Endothelial cell of umbilical vein (primary cell): ENCODE measurements around the gene PLEKHG5. TPM values are rescaled to one million over a fixed set of nuclear protein-coding genes. Genes with fewer than 3 reads are reported as not detected.

Experiments used
- BruUV-seq: library from RNA; stranded (reverse); fragments of 400-500 nt; replicated peaks from 2 replicates; lab custom pipeline; 2021; lab: Mats Ljungman, UMichigan
- CTCF ChIA-PET: fragments of 300-600, 350-600 bp; sonication (Branson Sonifier 250); formaldehyde crosslinking; loops from one replicate; lab custom pipeline; 2021; ENCODE audit warnings: antibody characterized with exemption, inconsistent platforms; lab: Charles Lee
- POLR2A ChIA-PET: fragments of 300-600, 350-600 bp; sonication (Branson Sonifier 250); formaldehyde crosslinking; loops from one replicate; lab custom pipeline; 2021; ENCODE audit warnings: antibody characterized with exemption, inconsistent platforms; lab: Charles Lee
- DNase-seq: peaks from one replicate; pipeline ENCODE4 v3.0.0-alpha.2; 2011; ENCODE audit warnings: low read depth, low spot score
- FAIRE-seq: peaks from 2 replicates; lab custom pipeline; 2011; peaks lifted over from hg19 to GRCh38; lab: Jason Lieb, UNC
- H2AFZ ChIP-seq: 2 replicates; pipeline ENCODE4 v1.6.0; 2012; ENCODE audit warnings: low read depth, low read length, control low read depth, inconsistent platforms
- H3K27ac ChIP-seq: 2 replicates; pipeline ENCODE4 v1.5.1; 2011; ENCODE audit warnings: low read depth, mild to moderate bottlenecking, control low read depth, low read length, moderate library complexity; ENCODE audit not compliant: insufficient read depth
- H3K27me3 ChIP-seq, 2 experiments: 2 replicates each; pipeline versions ENCODE4 v1.6.0 to v1.6.1; 2011; ENCODE audit warnings: low read length in 2 of 2, mixed read lengths in 1 of 2; ENCODE audit not compliant: control insufficient read depth in 2 of 2, insufficient read depth in 2 of 2
- H3K36me3 ChIP-seq, 2 experiments: 2 replicates in 1 of 2; 3 replicates in 1 of 2; pipeline ENCODE4 v1.5.1; 2011; ENCODE audit warnings: low read length in 2 of 2, mild to moderate bottlenecking in 1 of 2, moderate library complexity in 1 of 2; ENCODE audit not compliant: control insufficient read depth in 2 of 2, insufficient read depth in 2 of 2; ENCODE audit errors: extremely low read depth in 1 of 2
- H3K4me1 ChIP-seq: 3 replicates; pipeline ENCODE4 v1.5.1; 2011; ENCODE audit warnings: mild to moderate bottlenecking, low read length; ENCODE audit not compliant: control insufficient read depth, insufficient read depth; ENCODE audit errors: extremely low read depth
- H3K4me2 ChIP-seq: 2 replicates; pipeline ENCODE4 v1.6.1; 2011; ENCODE audit warnings: low read length, control low read depth, mixed read lengths; ENCODE audit not compliant: insufficient read depth
- H3K4me3 ChIP-seq, 3 experiments: fragments of 200-600 bp in 1 of 3; sonication (generic), shearing (Covaris generic) in 1 of 3; replicated peaks in 1 of 3; 2 replicates each; pipeline ENCODE4 v1.5.1; 2011 to 2016; ENCODE audit warnings: control low read depth in 3 of 3, low read length in 3 of 3, mild to moderate bottlenecking in 2 of 3, inconsistent platforms in 1 of 3, low read depth in 1 of 3, moderate library complexity in 1 of 3; ENCODE audit not compliant: insufficient read depth in 1 of 3
- H3K79me2 ChIP-seq: 2 replicates; pipeline ENCODE4 v1.6.0; 2012; ENCODE audit warnings: low read length, inconsistent platforms; ENCODE audit not compliant: control insufficient read depth, insufficient read depth
- H3K9ac ChIP-seq: replicated peaks from 2 replicates; pipeline ENCODE3; 2011; ENCODE audit warnings: low read length, control low read depth; ENCODE audit not compliant: insufficient read depth; ENCODE audit errors: extremely low read depth
- H3K9me1 ChIP-seq: replicated peaks from 3 replicates; pipeline ENCODE4 v1.6.0; 2011; ENCODE audit warnings: mild to moderate bottlenecking, low read length; ENCODE audit not compliant: control insufficient read depth, insufficient read depth; ENCODE audit errors: extremely low read depth
- H3K9me3 ChIP-seq: replicated peaks from 2 replicates; pipeline ENCODE4 v1.5.1; 2012; ENCODE audit warnings: low read length, inconsistent platforms; ENCODE audit not compliant: control insufficient read depth, insufficient read depth
- H4K20me1 ChIP-seq: replicated peaks from 2 replicates; pipeline ENCODE3; 2011; ENCODE audit warnings: mild to moderate bottlenecking, low read length; ENCODE audit not compliant: control insufficient read depth, insufficient read depth; ENCODE audit errors: extremely low read depth
- CTCF ChIP-seq, 2 donors: IDR thresholded peaks; 1 replicate in 1 of 2; 2 replicates in 1 of 2; pipeline ENCODE4 v1.5.1; 2011; ENCODE audit warnings: low read length in 2 of 2, mild to moderate bottlenecking in 2 of 2, moderate library complexity in 2 of 2, control low read depth in 1 of 2, inconsistent platforms in 1 of 2, low read depth in 1 of 2; ENCODE audit not compliant: insufficient read depth in 1 of 2; ENCODE audit errors: extremely low read depth in 1 of 2
- EZH2 ChIP-seq: IDR thresholded peaks from 2 replicates; pipeline ENCODE4 v1.6.1; 2012; ENCODE audit warnings: borderline replicate concordance, low read depth, mild to moderate bottlenecking, moderate library complexity, low read length, inconsistent platforms; ENCODE audit not compliant: severe bottlenecking
- FOS ChIP-seq: IDR thresholded peaks from 2 replicates; pipeline ENCODE4 v1.6.1; 2011; ENCODE audit warnings: mild to moderate bottlenecking, low read length, moderate library complexity, borderline replicate concordance; ENCODE audit not compliant: insufficient read depth
- GATA2 ChIP-seq: IDR thresholded peaks from 2 replicates; pipeline ENCODE4 v1.7.0; 2011; ENCODE audit warnings: low read depth, mild to moderate bottlenecking, moderate library complexity, mixed read lengths, low read length; ENCODE audit not compliant: insufficient read length, insufficient read depth
- JUN ChIP-seq: IDR thresholded peaks from 2 replicates; pipeline ENCODE4 v1.6.1; 2011; ENCODE audit warnings: borderline replicate concordance, low read depth; ENCODE audit not compliant: insufficient read length, insufficient read depth
- MYC ChIP-seq: IDR thresholded peaks from one replicate; pipeline ENCODE4 v1.6.1; 2011; ENCODE audit warnings: mild to moderate bottlenecking, low read depth, low read length
- POLR2A ChIP-seq: IDR thresholded peaks from 2 replicates; pipeline ENCODE4 v1.6.1; 2012; ENCODE audit warnings: low read depth, mild to moderate bottlenecking, control low read depth, low read length
- POLR2AphosphoS5 ChIP-seq: IDR thresholded peaks from 2 replicates; pipeline ENCODE4 v1.6.1; 2012; ENCODE audit warnings: low read depth, mild to moderate bottlenecking, control low read depth, low read length, moderate library complexity; ENCODE audit not compliant: insufficient read depth
- dilution Hi-C: fragments of 300-500 bp; cut with MboI; formaldehyde crosslinking; loops from one replicate; pipeline ENCODE4 v1.15.0; 2019; ENCODE audit warnings: low sequenced_read_pairs; ENCODE audit not compliant: extremely low pct_ligation_motif_present
- intact Hi-C: fragments of 100-400 bp; cut with micrococcal nuclease; formaldehyde crosslinking; loops from one replicate; pipeline ENCODE4 v1.10.0; 2022
- polyA plus RNA-seq, 4 experiments: library from polyadenylated mRNA; depleted of rRNA in 3 of 4; stranded (reverse) in 3 of 4; unstranded in 1 of 4; fragments of >200 nt; gene quantifications; 2 replicates each; pipeline versions ENCODE4 v1.2.1 to v1.2.3, GENCODE V29; 2011 to 2012; ENCODE audit warnings: missing spikeins in 1 of 4
- total RNA-seq: library from RNA; stranded (reverse); gene quantifications from 2 replicates; pipeline ENCODE4 v1.2.3, GENCODE V29; 2021
- TF ChIP-seq, protein P1 (sequence below): IDR thresholded peaks from 2 replicates; pipeline ENCODE4 v1.6.1; 2011; ENCODE audit not compliant: insufficient read depth, insufficient read length

The PLEKHG5 gene
- total and polyA plus RNA-seq, 2 donors (not counting 3 experiments of a cell fraction or from before 2014, with no cell fraction given), result 30.6 to 56.9 TPM

DNA sequence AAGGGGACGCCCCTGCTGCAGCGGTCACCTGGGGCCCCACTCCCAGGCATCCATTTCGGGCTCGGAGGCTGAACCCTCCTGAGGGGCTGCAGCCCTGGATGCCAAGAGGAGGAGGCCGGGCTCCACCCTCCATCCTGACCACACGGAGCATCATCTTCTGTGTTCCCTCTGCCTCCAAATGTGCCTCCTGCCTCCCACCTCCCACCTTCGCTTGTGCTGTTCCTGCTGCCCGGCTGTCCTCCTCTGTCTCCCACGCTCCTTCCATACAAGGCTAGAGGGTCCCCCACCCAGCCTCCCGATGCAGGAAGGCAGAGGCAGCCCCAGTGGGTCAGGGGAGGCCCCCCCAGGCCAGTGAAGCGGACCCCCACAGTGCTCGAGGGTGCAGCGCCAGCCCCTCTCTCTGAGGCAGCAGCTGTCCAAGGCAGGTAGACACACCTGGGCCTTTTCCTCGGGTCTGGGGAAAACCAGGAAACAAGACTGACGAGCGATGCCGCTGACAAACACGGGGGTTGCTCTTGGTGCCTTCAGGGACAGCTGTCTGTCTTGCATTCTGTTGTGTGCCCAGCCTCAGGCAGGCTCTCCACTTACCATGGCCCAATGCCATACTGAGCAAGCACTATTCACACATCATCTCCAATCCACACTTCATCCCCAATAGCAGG is 16.8 kb upstream of the PLEKHG5 start:
- intact Hi-C loops (no loop called here), dilution Hi-C loops (no loop called here)
- BruUV-seq, result no TSS peak
- Histone ChIP-seq H3K4me1 (no peaks in the 10 kb centered on the region), H3K36me3 (no peaks in the 10 kb centered on the region), H3K9ac (no peak overlapping the region), H3K4me3 (no peak overlapping the region), H3K79me2 (no peaks in the 10 kb centered on the region), H3K9me1 (no peaks in the 10 kb centered on the region), H4K20me1 (no peaks in the 10 kb centered on the region), H2AFZ (no peak overlapping the region), H3K27ac (no peak overlapping the region), H3K9me3 (no peaks in the 10 kb centered on the region), H3K27me3 (no peaks in the 10 kb centered on the region), H3K4me2 (no peak overlapping the region)
- TF ChIP-seq, protein P1, sequence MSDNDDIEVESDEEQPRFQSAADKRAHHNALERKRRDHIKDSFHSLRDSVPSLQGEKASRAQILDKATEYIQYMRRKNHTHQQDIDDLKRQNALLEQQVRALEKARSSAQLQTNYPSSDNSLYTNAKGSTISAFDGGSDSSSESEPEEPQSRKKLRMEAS, result no peak
- no peak for TF ChIP-seq POLR2AphosphoS5
- TF ChIP-seq JUN, result no peak
- no peak for TF ChIP-seq POLR2A
- no peak for TF ChIP-seq GATA2
- TF ChIP-seq CTCF (IDR thresholded peaks at IDR 0.05; ENCODE audit: extremely low read depth in 1 of 2, insufficient read depth in 1 of 2, low read depth in 1 of 2, low read length in 2 of 2), result no peak
- TF ChIP-seq MYC, result no peak
- no peak for TF ChIP-seq FOS
- TF ChIP-seq EZH2, result no peak
- CTCF ChIA-PET, result interaction anchor here (1.2 to 1.5 kb wide), 2 partner anchors 14 to 22 kb away, joined by 3 to 9 read pairs; no protein-coding TSS in a partner anchor
- no peak for FAIRE-seq
- no peak for DNase-seq
- POLR2A ChIA-PET, result no interaction called here
